H9 (cell line): ENCODE measurements around the gene RERE. TPM values are rescaled to one million over a fixed set of nuclear protein-coding genes. Genes with fewer than 3 reads are reported as not detected.

ENCODE experiments used
- DNase-seq: peaks from one replicate; pipeline ENCODE4 v3.0.0-alpha.2; 2017
- H2AFZ ChIP-seq: one replicate; pipeline ENCODE4 v1.6.1; 2013; ENCODE audit warnings: mild to moderate bottlenecking, low read length, control low read depth, moderate library complexity
- H2AK5ac ChIP-seq: 2 replicates; pipeline ENCODE4 v1.6.1; 2013; ENCODE audit warnings: low read length, control low read depth, mixed read lengths; ENCODE audit not compliant: insufficient read length
- H2BK120ac ChIP-seq: one replicate; pipeline ENCODE4 v1.6.1; 2013; ENCODE audit warnings: low read depth, mild to moderate bottlenecking, low read length, control low read depth, inconsistent platforms; ENCODE audit not compliant: poor library complexity, severe bottlenecking
- H2BK12ac ChIP-seq: 2 replicates; pipeline ENCODE4 v1.6.1; 2013; ENCODE audit warnings: low read length, control low read depth, mixed read lengths, low read depth; ENCODE audit not compliant: insufficient read length
- H2BK15ac ChIP-seq: 2 replicates; pipeline ENCODE4 v1.6.1; 2013; ENCODE audit warnings: low read depth, low read length, control low read depth
- H2BK20ac ChIP-seq: one replicate; pipeline ENCODE4 v1.6.1; 2013; ENCODE audit warnings: low read depth, mild to moderate bottlenecking, low read length, control low read depth, inconsistent platforms; ENCODE audit not compliant: poor library complexity, severe bottlenecking
- H2BK5ac ChIP-seq: 2 replicates; pipeline ENCODE4 v1.6.1; 2013; ENCODE audit warnings: low read length, control low read depth, mixed read lengths; ENCODE audit not compliant: insufficient read length
- H3K14ac ChIP-seq: 2 replicates; pipeline ENCODE4 v1.6.1; 2013; ENCODE audit warnings: low read length, control low read depth; ENCODE audit not compliant: insufficient read depth
- H3K18ac ChIP-seq: 2 replicates; pipeline ENCODE4 v1.6.1; 2013; ENCODE audit warnings: low read depth, mild to moderate bottlenecking, mixed read lengths, low read length, control low read depth; ENCODE audit not compliant: insufficient read length
- H3K23ac ChIP-seq: 2 replicates; pipeline ENCODE4 v1.6.1; 2013; ENCODE audit warnings: low read length, control low read depth, mixed read lengths, low read depth; ENCODE audit not compliant: insufficient read length
- H3K23me2 ChIP-seq: 2 replicates; pipeline ENCODE4 v1.6.1; 2013; ENCODE audit warnings: low read depth, mild to moderate bottlenecking, mixed read lengths, low read length, control low read depth; ENCODE audit not compliant: insufficient read length, poor library complexity, severe bottlenecking
- H3K27ac ChIP-seq: 2 replicates; pipeline ENCODE4 v1.5.1; 2013; ENCODE audit warnings: low read length, control low read depth, mixed read lengths, low read depth; ENCODE audit not compliant: insufficient read length
- H3K27me3 ChIP-seq: 2 replicates; pipeline ENCODE4 v1.6.1; 2013; ENCODE audit warnings: low read length, control low read depth, inconsistent platforms; ENCODE audit not compliant: insufficient read depth
- H3K4ac ChIP-seq: 2 replicates; pipeline ENCODE4 v1.6.1; 2013; ENCODE audit warnings: low read depth, mild to moderate bottlenecking, control low read depth, inconsistent platforms, low read length, moderate library complexity
- H3K4me1 ChIP-seq: 2 replicates; pipeline ENCODE4 v1.6.1; 2013; ENCODE audit warnings: low read length, control low read depth, inconsistent platforms; ENCODE audit not compliant: insufficient read depth
- H3K4me2 ChIP-seq: 2 replicates; pipeline ENCODE4 v1.6.1; 2013; ENCODE audit warnings: low read length, control low read depth, mixed read lengths; ENCODE audit not compliant: insufficient read length, insufficient read depth
- H3K56ac ChIP-seq: 2 replicates; pipeline ENCODE4 v1.6.1; 2013; ENCODE audit warnings: low read depth, mild to moderate bottlenecking, mixed read lengths, low read length, control low read depth; ENCODE audit not compliant: insufficient read length
- H3K79me1 ChIP-seq: 2 replicates; pipeline ENCODE4 v1.6.1; 2013; ENCODE audit warnings: low read depth, mild to moderate bottlenecking, moderate library complexity, low read length, control low read depth, inconsistent platforms; ENCODE audit not compliant: insufficient read depth, poor library complexity, severe bottlenecking
- H3K79me2 ChIP-seq: 2 replicates; pipeline ENCODE4 v1.6.1; 2013; ENCODE audit warnings: low read length, control low read depth, inconsistent platforms; ENCODE audit not compliant: insufficient read depth
- H3K9ac ChIP-seq: 2 replicates; pipeline ENCODE4 v1.6.1; 2013; ENCODE audit warnings: low read length, control low read depth, mixed read lengths; ENCODE audit not compliant: insufficient read length; ENCODE audit errors: extremely low read depth
- H3K9me3 ChIP-seq: one replicate; pipeline ENCODE4 v1.6.1; 2013; ENCODE audit warnings: low read depth, low read length, inconsistent platforms; ENCODE audit not compliant: control insufficient read depth
- H3T11ph ChIP-seq: one replicate; pipeline ENCODE4 v1.6.1; 2013; ENCODE audit warnings: mild to moderate bottlenecking, low read length, control low read depth, inconsistent platforms
- H4K20me1 ChIP-seq: one replicate; pipeline ENCODE4 v1.6.1; 2013; ENCODE audit not compliant: control insufficient read depth, insufficient read length, insufficient read depth
- H4K5ac ChIP-seq: 2 replicates; pipeline ENCODE4 v1.6.1; 2013; ENCODE audit warnings: low read depth, mild to moderate bottlenecking, mixed read lengths, low read length, control low read depth; ENCODE audit not compliant: insufficient read length
- H4K8ac ChIP-seq: replicated peaks from 2 replicates; pipeline ENCODE4 v1.6.1; 2013; ENCODE audit warnings: low read length, control low read depth, mixed read lengths, low read depth; ENCODE audit not compliant: insufficient read length
- H4K91ac ChIP-seq: 2 replicates; pipeline ENCODE4 v1.6.1; 2013; ENCODE audit warnings: low read depth, mild to moderate bottlenecking, moderate library complexity, mixed read lengths, low read length, control low read depth; ENCODE audit not compliant: insufficient read length
- H3K27ac Mint-ChIP-seq, 3 experiments: 2 replicates in 2 of 3; 3 replicates in 1 of 3; pipeline ENCODE4 v1.8.0; 2020 to 2021; ENCODE audit warnings: mixed read lengths in 3 of 3, mild to moderate bottlenecking in 1 of 3, moderate library complexity in 1 of 3
- H3K27me3 Mint-ChIP-seq: 2 replicates; pipeline ENCODE4 v1.8.0; 2021; ENCODE audit warnings: low read depth, mild to moderate bottlenecking, moderate library complexity, mixed read lengths
- H3K36me3 Mint-ChIP-seq, 3 experiments: 2 replicates in 2 of 3; 3 replicates in 1 of 3; pipeline ENCODE4 v1.8.0; 2020 to 2021; ENCODE audit warnings: low read depth in 3 of 3, mixed read lengths in 3 of 3; ENCODE audit not compliant: insufficient read depth in 1 of 3
- H3K4me1 Mint-ChIP-seq, 2 experiments: 2 replicates each; pipeline ENCODE4 v1.8.0; 2020; ENCODE audit warnings: mixed read lengths in 2 of 2
- H3K4me3 Mint-ChIP-seq, 2 experiments: 2 replicates in 1 of 2; 3 replicates in 1 of 2; pipeline ENCODE4 v1.8.0; 2020 to 2021; ENCODE audit warnings: mild to moderate bottlenecking in 2 of 2, mixed read lengths in 2 of 2, moderate library complexity in 1 of 2
- H3K9me3 Mint-ChIP-seq, 2 experiments: 2 replicates in 1 of 2; 3 replicates in 1 of 2; pipeline ENCODE4 v1.8.0; 2020; ENCODE audit warnings: mild to moderate bottlenecking in 2 of 2, mixed read lengths in 2 of 2, moderate library complexity in 1 of 2
- WGBS: extraction: QIAGEN DNeasy Blood & Tissue Kit; methylation state at CpG from one replicate; pipeline ENCODE4 v1.1.7; 2013; ENCODE audit warnings: missing lambda C conversion rate, low lambda C conversion rate, mixed read lengths; ENCODE audit not compliant: insufficient read length; ENCODE audit errors: extremely low coverage; 5-methylcytosine and 5-hydroxymethylcytosine counted together
- total RNA-seq: library from RNA; stranded (reverse); gene quantifications from 2 replicates; pipeline ENCODE4 v1.2.1, GENCODE V29; 2021
- TF ChIP-seq, protein P1 (sequence below): fragments of 200-600 bp; sonication (generic); conservative IDR thresholded peaks from 3 replicates; pipeline ENCODE4 v1.8.0; 2021; ENCODE audit warnings: antibody characterized with exemption, mild to moderate bottlenecking

Gene RERE
- total RNA-seq, 1 experiment from 2014 or later, result 103 TPM

DNA sequence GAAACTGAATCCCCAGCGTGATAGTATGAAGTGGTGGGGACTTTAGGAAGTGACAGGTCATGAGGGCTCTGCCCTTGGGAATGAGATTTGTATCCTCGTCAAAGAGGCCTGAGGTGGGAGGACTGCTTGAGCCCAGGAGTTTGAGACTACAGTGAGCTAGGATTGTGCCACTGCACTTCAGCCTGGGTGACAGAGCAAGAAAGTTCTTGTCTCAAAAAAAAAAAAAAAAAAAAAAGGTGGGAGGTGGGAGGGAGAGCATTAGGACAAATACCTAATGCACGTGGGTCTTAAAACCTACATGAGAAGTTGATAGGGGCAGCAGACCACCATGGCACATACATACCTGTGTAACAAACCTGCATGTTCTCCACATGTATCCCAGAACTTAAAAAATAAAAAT lies 24.0 kb upstream of the RERE start:
- no CpG with 5 or more reads among the region's 3 CpGs for WGBS
- Histone ChIP-seq H2BK20ac (no peak overlapping the region), H3K9ac (no peak overlapping the region), H2BK120ac (no peak overlapping the region), H3K23ac (no peak overlapping the region), H3K4me1 (no peaks in the 10 kb centered on the region), H2BK12ac (no peak overlapping the region), H2AK5ac (no peak overlapping the region), H2AFZ (no peak overlapping the region), H3K9me3 (no peaks in the 10 kb centered on the region), H4K20me1 (no peaks in the 10 kb centered on the region), H3K79me2 (no peaks in the 10 kb centered on the region), H4K91ac (no peak overlapping the region), H2BK5ac (no peak overlapping the region), H3K23me2 (no peaks in the 10 kb centered on the region), H3K4me2 (no peak overlapping the region), H4K5ac (no peak overlapping the region), H4K8ac (no peak overlapping the region), H2BK15ac (no peak overlapping the region), H3K27me3 (no peaks in the 10 kb centered on the region), H3K79me1 (no peaks in the 10 kb centered on the region), H3T11ph (no peak overlapping the region), H3K4ac (no peak overlapping the region), H3K14ac (no peak overlapping the region), H3K27ac (no peak overlapping the region), H3K56ac (no peak overlapping the region), H3K18ac (no peak overlapping the region)
- Mint-ChIP-seq H3K4me3 (no peak overlapping the region), H3K9me3 (peaks cover 3 to 5% of the 10 kb centered on the region in 2 experiments; a peak in 4 of 5 replicates), H3K27me3 (no peaks in the 10 kb centered on the region; the same call in none of the 2 replicates), H3K4me1 (peaks cover 8 to 10% of the 10 kb centered on the region in 2 experiments), H3K36me3 (peaks cover 0 to 3% (median 0%) of the 10 kb centered on the region in 3 experiments; a peak in 1 of 7 replicates), H3K27ac (no peak overlapping the region; a peak in 1 of 7 replicates)
- DNase-seq, result no peak
- TF ChIP-seq, protein P1, sequence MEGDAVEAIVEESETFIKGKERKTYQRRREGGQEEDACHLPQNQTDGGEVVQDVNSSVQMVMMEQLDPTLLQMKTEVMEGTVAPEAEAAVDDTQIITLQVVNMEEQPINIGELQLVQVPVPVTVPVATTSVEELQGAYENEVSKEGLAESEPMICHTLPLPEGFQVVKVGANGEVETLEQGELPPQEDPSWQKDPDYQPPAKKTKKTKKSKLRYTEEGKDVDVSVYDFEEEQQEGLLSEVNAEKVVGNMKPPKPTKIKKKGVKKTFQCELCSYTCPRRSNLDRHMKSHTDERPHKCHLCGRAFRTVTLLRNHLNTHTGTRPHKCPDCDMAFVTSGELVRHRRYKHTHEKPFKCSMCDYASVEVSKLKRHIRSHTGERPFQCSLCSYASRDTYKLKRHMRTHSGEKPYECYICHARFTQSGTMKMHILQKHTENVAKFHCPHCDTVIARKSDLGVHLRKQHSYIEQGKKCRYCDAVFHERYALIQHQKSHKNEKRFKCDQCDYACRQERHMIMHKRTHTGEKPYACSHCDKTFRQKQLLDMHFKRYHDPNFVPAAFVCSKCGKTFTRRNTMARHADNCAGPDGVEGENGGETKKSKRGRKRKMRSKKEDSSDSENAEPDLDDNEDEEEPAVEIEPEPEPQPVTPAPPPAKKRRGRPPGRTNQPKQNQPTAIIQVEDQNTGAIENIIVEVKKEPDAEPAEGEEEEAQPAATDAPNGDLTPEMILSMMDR, result no peak
